GM23248 (cell line): ENCODE measurements around the gene NUDT16L1.

Experiments
- EZH2 ChIP-seq: fragments of 200-600 bp; sonication (generic); IDR thresholded peaks from 2 replicates; pipeline ENCODE4 v1.6.1; 2018; ENCODE audit warnings: antibody characterized with exemption, mild to moderate bottlenecking; ENCODE audit not compliant: insufficient read depth, poor library complexity, severe bottlenecking
- EZH2phosphoT487 ChIP-seq: fragments of 200-600 bp; sonication (generic); IDR thresholded peaks from 2 replicates; pipeline ENCODE4 v1.6.1; 2018; ENCODE audit warnings: antibody characterized with exemption, moderate library complexity, mild to moderate bottlenecking, low read depth; ENCODE audit not compliant: insufficient read depth

DNA sequence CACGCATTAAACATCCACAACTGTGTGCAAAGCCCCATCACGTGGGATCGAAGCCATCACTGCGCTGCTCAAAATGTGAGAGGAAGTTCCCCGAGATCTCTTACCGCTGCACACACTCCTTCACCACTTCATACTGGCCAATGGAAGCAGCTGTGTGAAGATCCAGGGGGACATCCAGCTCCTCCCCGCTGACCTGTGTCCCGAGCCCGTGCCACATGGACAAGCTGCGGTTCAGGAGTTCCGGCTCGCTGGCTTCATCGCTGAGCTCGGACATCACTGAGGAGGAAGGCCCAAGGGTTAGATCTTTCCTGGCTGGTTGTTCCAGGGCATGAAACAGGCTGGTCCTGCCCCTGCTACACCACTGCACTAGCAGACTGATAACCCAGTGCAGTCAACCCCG, 36.5 kb downstream of the NUDT16L1 start:
- TF ChIP-seq EZH2, result no peak
- no peak for TF ChIP-seq EZH2phosphoT487
